Fibroblast of the aortic adventitia (primary cell): Measurements from ENCODE around the gene SMC3. TPM values are rescaled to one million over a fixed set of nuclear protein-coding genes. Genes with fewer than 3 reads are reported as not detected.

Source experiments
- DNase-seq: peaks from one replicate; pipeline ENCODE4 v3.0.0-alpha.2; 2010; ENCODE audit warnings: low read depth
- H3K4me3 ChIP-seq: 2 replicates; pipeline ENCODE4 v1.5.1; 2011; ENCODE audit warnings: low read depth, mild to moderate bottlenecking, control low read depth, low read length, moderate library complexity
- total RNA-seq: library from RNA; depleted of rRNA; stranded (reverse); fragments of >200 nt; gene quantifications from 2 replicates; pipeline ENCODE4 v1.2.3, GENCODE V29; 2012; ENCODE audit warnings: low replicate concordance
- TF ChIP-seq, protein P1 (sequence below): IDR thresholded peaks from 2 replicates; pipeline ENCODE4 v1.5.1; 2011; ENCODE audit warnings: mild to moderate bottlenecking, low read length, control low read depth, inconsistent platforms; ENCODE audit not compliant: insufficient read depth

SMC3 gene
- total RNA-seq, 1 donor = 49.3 TPM

DNA sequence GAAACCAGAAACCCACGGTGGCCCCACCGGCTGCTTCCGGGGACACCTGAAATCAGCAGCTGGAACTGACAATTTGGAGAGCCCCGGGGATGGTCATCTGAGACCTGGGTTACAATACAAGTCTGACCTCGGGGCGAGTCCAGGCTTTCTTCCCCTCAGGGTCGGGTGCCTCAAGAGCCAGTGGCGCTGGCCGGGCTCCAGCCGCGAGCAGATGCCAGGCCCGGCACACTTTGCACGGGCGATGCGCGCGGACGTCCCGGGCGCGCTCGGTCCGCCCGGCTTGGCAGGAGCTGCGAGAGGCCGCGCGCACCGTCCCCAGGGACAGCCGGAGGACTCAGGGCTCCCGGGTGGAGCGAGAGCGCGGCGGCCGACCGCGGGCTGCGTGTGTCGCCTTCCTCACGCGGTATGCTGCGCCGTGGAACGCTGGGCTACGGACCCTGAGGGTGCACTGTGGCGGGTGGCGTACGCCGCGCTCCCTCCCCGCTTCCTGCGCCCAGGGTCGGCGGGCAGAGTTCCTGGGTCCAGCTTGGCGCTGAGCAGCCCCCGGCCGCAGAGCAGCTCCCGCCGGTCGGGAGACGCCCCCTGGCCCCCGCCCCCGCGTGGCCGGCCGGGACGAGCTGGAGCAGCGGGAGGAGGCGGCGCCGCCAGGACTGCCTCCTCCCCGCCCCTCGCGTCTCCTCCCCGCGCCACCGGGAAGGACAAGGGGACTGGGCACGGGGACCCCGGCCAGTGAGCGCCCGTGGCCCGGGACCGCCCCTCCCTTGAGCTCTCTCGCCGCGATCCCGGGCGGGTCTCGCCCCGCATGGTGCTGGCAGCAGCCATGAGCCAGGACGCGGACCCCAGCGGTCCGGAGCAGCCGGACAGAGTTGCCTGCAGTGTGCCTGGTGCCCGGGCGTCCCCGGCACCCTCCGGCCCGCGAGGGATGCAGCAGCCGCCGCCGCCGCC lies 76.4 kb downstream of the SMC3 start, which contains the start of gene RBM20:
TSS of gene RBM20 (plus strand) at position 684 of the 945 bp plus-strand sequence. CDS start at position 803, 119 bp downstream.
- DNase-seq = no peak
- TF ChIP-seq, protein P1, sequence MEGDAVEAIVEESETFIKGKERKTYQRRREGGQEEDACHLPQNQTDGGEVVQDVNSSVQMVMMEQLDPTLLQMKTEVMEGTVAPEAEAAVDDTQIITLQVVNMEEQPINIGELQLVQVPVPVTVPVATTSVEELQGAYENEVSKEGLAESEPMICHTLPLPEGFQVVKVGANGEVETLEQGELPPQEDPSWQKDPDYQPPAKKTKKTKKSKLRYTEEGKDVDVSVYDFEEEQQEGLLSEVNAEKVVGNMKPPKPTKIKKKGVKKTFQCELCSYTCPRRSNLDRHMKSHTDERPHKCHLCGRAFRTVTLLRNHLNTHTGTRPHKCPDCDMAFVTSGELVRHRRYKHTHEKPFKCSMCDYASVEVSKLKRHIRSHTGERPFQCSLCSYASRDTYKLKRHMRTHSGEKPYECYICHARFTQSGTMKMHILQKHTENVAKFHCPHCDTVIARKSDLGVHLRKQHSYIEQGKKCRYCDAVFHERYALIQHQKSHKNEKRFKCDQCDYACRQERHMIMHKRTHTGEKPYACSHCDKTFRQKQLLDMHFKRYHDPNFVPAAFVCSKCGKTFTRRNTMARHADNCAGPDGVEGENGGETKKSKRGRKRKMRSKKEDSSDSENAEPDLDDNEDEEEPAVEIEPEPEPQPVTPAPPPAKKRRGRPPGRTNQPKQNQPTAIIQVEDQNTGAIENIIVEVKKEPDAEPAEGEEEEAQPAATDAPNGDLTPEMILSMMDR = no peak
- H3K4me3 ChIP-seq = peak within 1 kb of the TSS; percentile 65

DNA sequence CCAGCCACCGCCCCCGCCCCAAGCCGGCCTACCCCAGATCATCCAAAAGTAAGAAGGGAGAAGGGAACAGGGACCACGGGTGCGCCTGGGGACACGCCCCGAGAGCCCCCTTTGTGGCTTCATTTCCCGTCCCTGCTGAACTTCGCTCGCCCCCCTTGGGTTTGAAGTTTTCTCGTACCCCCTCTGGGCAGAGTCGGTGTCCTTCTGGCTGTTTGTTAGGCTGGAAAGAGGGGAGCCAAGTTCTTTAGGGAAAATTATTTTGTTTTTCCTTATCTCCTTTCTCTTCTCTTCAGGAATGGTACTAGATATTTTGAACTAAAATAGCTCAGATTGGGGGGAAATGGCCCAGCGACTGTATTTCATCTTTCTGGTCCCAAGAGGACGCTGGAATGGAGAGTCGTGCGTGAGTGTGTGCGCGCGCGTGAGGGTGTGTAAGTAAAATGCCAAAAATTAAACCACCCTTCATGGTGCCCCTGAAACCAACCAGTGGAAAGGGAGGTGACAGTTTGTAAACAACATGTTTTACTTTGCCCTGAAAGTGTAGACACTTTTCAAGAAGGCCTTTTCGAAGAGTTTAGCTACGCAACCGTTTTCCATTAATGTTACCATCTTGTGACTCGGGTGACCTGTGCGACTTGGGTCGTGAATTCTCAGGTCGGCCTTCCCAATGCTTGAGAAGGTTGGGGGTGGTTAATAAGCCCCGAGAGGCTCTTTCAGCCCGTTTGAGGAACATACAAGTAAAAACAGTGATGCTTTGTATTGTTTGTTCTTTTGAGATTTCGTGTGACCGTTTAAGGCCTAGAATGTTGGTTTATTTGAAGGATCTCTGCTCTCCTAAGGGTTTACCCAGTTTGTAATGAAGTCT lies 77.3 kb downstream of the SMC3 start:
- no peak for DNase-seq
- TF ChIP-seq, protein P1 = no peak
- peak overlapping the region; percentile 65 for H3K4me3 ChIP-seq

DNA sequence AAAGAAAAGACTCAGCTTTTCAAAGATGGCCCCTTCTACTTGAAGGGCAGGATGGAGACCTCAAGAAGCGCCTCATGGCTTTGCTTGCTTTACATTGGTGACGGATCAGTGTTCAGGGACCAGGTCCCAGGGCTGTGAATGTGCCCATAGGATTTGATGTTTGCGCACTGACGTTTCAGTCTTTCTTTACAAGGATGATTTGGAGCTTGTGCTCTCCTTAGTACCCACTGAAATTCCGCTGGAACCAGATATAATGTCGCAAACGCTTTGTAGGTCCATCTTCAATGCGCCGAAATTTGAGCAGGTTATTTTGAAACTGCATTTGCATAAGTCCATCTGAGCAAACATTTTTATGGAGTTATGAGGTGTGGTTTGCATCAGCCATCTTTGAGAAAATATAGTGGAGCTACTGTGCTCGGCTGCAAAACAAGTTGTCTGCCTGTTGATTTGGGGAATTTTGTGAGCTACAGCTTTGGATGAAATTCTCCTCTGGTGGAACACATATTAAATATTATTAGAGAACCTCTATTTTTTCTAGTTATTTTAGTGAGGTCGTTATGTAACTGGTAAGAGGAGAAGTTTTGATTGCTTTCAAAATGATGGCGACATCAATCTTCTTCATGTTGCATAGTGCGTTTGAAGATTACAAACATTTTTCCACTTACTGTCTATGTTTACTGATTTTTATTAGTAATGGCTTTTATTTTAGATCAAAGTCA lies 79.1 kb downstream of the SMC3 start:
- TF ChIP-seq, protein P1 = no peak
- no peak overlapping the region for H3K4me3 ChIP-seq
- DNase-seq = no peak

DNA sequence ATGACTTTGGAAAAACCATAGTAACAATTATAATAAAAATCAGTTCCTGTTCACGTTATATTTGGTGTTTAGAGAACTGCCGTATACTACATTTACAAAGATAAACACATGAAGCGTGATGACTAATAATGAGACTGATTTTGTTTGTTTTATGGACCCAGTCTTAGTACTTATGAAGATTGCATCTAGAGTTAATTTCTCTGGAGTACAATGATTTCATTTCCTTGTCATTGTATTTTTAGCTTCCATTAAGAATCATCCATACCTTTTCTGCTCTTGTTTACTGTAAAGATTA lies 79.6 kb downstream of the SMC3 start:
- DNase-seq = no peak
- TF ChIP-seq, protein P1 = no peak

DNA sequence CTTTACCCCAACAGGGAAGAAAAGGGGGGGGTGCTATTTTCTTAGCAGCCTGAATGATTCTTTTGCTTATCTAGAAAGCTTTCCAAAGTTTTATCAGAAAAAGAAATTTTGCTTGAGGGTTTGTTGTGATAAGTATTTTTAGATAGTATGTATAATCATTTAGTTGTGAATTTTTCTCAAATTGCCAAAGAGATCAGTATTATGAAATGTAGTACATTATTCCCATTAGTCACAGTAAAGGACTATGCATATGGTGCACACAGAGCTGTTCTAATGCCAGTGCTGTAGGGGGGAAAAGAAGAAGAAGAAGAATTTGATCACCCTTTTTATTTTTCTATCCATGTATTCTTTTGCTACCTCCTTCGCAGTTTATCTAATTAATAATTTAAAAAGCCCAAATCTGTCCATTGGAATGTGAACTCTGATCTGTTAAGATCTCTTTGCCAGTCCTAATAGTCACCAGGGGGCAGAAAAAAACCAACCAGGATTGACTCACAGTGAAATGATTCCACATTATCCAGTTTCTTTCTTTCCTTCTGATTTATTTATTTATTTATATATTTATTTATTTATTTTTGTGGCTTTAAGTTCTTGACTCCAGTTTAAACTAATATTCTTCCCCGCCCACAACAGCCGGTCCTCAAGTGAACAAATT lies 81.3 kb downstream of the SMC3 start:
- H3K4me3 ChIP-seq = no peak overlapping the region
- no peak for DNase-seq
- TF ChIP-seq, protein P1 = no peak

More for the DNA sequence above, 79.6 kb downstream of the SMC3 start:
- H3K4me3 ChIP-seq = no peak overlapping the region
